GM23338 (cell line): ENCODE results near the gene NDST1. TPM values are rescaled to one million over a fixed set of nuclear protein-coding genes. Genes with fewer than 3 reads are reported as not detected.

Source experiments
- ATAC-seq: fragments of 200-7000 bp; cut with Tn5 transposase; 3 replicates; pipeline ENCODE4 v1.9.1; 2020
- DNase-seq: peaks from one replicate; pipeline ENCODE4 v3.0.0-alpha.2; 2015; ENCODE audit warnings: low spot score
- H2AFZ ChIP-seq: fragments of 200-600 bp; sonication (generic); 2 replicates; pipeline ENCODE4 v1.8.0; 2016; ENCODE audit warnings: antibody characterized with exemption, mild to moderate bottlenecking, moderate library complexity
- H3F3A ChIP-seq: fragments of 200-600 bp; sonication (generic); replicated peaks from 2 replicates; pipeline ENCODE4 v1.8.0; 2017; ENCODE audit warnings: antibody characterized with exemption, mixed run types, low read depth
- H3K27ac ChIP-seq: fragments of 200-600 bp; sonication (generic); 2 replicates; pipeline ENCODE4 v1.6.1; 2016; ENCODE audit warnings: low read depth
- H3K27me3 ChIP-seq: fragments of 200-600 bp; sonication (generic); 2 replicates; pipeline ENCODE4 v1.8.0; 2016; ENCODE audit warnings: mild to moderate bottlenecking, mixed run types, moderate library complexity; ENCODE audit not compliant: insufficient read depth
- H3K36me3 ChIP-seq: fragments of 200-600 bp; sonication (generic); 2 replicates; pipeline ENCODE4 v1.8.0; 2016; ENCODE audit warnings: mild to moderate bottlenecking; ENCODE audit not compliant: insufficient read depth
- H3K4me1 ChIP-seq: fragments of 200-600 bp; sonication (generic); 2 replicates; pipeline ENCODE4 v1.8.0; 2016; ENCODE audit warnings: mild to moderate bottlenecking, moderate library complexity; ENCODE audit not compliant: insufficient read depth
- H3K4me2 ChIP-seq: fragments of 200-600 bp; sonication (generic); 2 replicates; pipeline ENCODE4 v1.7.1; 2017; ENCODE audit warnings: mixed run types
- H3K4me3 ChIP-seq: fragments of 200-600 bp; sonication (generic); 2 replicates; pipeline ENCODE4 v1.6.1; 2016; ENCODE audit warnings: mixed run types
- H3K79me2 ChIP-seq: fragments of 200-600 bp; sonication (generic); replicated peaks from 2 replicates; pipeline ENCODE4 v1.8.0; 2017; ENCODE audit warnings: mild to moderate bottlenecking; ENCODE audit not compliant: insufficient read depth
- H3K9me2 ChIP-seq: fragments of 200-600 bp; sonication (generic); 2 replicates; pipeline ENCODE4 v1.8.0; 2017; ENCODE audit not compliant: insufficient read depth
- H4K20me1 ChIP-seq: fragments of 200-600 bp; sonication (generic); replicated peaks from 2 replicates; pipeline ENCODE4 v1.8.0; 2017; ENCODE audit warnings: mild to moderate bottlenecking; ENCODE audit not compliant: insufficient read depth
- H3K27ac Mint-ChIP-seq: 2 replicates; pipeline ENCODE4 v1.8.0; 2020; ENCODE audit warnings: inconsistent platforms, mild to moderate bottlenecking, moderate library complexity, mixed read lengths
- H3K27me3 Mint-ChIP-seq: 3 replicates; pipeline ENCODE4 v1.8.0; 2022; ENCODE audit warnings: low read depth, mild to moderate bottlenecking, moderate library complexity, mixed read lengths, inconsistent platforms; ENCODE audit not compliant: insufficient read depth, poor library complexity
- H3K36me3 Mint-ChIP-seq: 3 replicates; pipeline ENCODE4 v1.8.0; 2021; ENCODE audit warnings: low read depth, mild to moderate bottlenecking, inconsistent platforms, moderate library complexity, mixed read lengths
- H3K4me1 Mint-ChIP-seq: 3 replicates; pipeline ENCODE4 v1.8.0; 2020; ENCODE audit warnings: mild to moderate bottlenecking, inconsistent platforms, mixed read lengths
- H3K4me3 Mint-ChIP-seq: 3 replicates; pipeline ENCODE4 v1.8.0; 2021; ENCODE audit warnings: moderate library complexity, mild to moderate bottlenecking, inconsistent platforms, mixed read lengths
- H3K9me3 Mint-ChIP-seq: 3 replicates; pipeline ENCODE4 v1.8.0; 2020; ENCODE audit warnings: moderate library complexity, mild to moderate bottlenecking, inconsistent platforms, mixed read lengths
- CREB1 ChIP-seq: fragments of 250-450 bp; sonication (Bioruptor Pico); IDR thresholded peaks from 2 replicates; pipeline ENCODE4 v1.5.0; 2020; ENCODE audit warnings: low read depth, mild to moderate bottlenecking, moderate library complexity
- EZH2phosphoT487 ChIP-seq: fragments of 200-600 bp; sonication (generic); IDR thresholded peaks from one replicate; pipeline ENCODE4 v1.8.1; 2018; ENCODE audit warnings: antibody characterized with exemption; ENCODE audit not compliant: unreplicated experiment
- JUNB ChIP-seq: IDR thresholded peaks from one replicate; pipeline ENCODE4 v1.6.1; 2016; ENCODE audit warnings: antibody characterized with exemption; ENCODE audit not compliant: unreplicated experiment
- NANOG ChIP-seq: IDR thresholded peaks from 2 replicates; pipeline ENCODE4 v1.6.1; 2016; ENCODE audit warnings: antibody characterized with exemption, borderline replicate concordance
- POLR2AphosphoS5 ChIP-seq: IDR thresholded peaks from 2 replicates; pipeline ENCODE4 v1.6.1; 2016; ENCODE audit warnings: antibody characterized with exemption, low read depth
- STAT1 ChIP-seq: IDR thresholded peaks from one replicate; pipeline ENCODE4 v1.6.1; 2016; ENCODE audit warnings: antibody characterized with exemption; ENCODE audit not compliant: unreplicated experiment
- ZNF114 ChIP-seq: fragments of 250-450 bp; sonication (Bioruptor Pico); IDR thresholded peaks from 2 replicates; pipeline ENCODE4 v1.5.0; 2020; ENCODE audit warnings: mild to moderate bottlenecking, moderate library complexity
- polyA plus RNA-seq: library from polyadenylated mRNA; unstranded; fragments of >200 nt; fragmentation: Nextera tagmentation; extraction: Ambion mirVana; gene quantifications from 2 replicates; pipeline ENCODE4 v1.2.1, GENCODE V29; 2016
- total RNA-seq: library from RNA; depleted of rRNA; stranded (reverse); fragments of >200 nt; shearing (Covaris generic); gene quantifications from 2 replicates; pipeline ENCODE4 v1.2.3, GENCODE V29; 2014
- TF ChIP-seq, protein P1 (sequence below): fragments of 250-450 bp; sonication (Bioruptor Pico); IDR thresholded peaks from 2 replicates; pipeline ENCODE4 v1.5.0; 2020; ENCODE audit warnings: mild to moderate bottlenecking, moderate library complexity
- TF ChIP-seq, protein P2 (sequence below), 2 experiments: fragments of 200-600 bp in 1 of 2; sonication (generic) in 1 of 2; conservative IDR thresholded peaks; 2 replicates each; pipeline versions ENCODE4 v1.5.1 to v1.6.1; 2016 to 2017; ENCODE audit warnings: antibody characterized with exemption in 2 of 2, low read depth in 2 of 2, mild to moderate bottlenecking in 2 of 2, moderate library complexity in 1 of 2

Gene NDST1
- total and polyA plus RNA-seq, 2 experiments from 2014 or later, result 7.3 to 85.0 TPM

DNA sequence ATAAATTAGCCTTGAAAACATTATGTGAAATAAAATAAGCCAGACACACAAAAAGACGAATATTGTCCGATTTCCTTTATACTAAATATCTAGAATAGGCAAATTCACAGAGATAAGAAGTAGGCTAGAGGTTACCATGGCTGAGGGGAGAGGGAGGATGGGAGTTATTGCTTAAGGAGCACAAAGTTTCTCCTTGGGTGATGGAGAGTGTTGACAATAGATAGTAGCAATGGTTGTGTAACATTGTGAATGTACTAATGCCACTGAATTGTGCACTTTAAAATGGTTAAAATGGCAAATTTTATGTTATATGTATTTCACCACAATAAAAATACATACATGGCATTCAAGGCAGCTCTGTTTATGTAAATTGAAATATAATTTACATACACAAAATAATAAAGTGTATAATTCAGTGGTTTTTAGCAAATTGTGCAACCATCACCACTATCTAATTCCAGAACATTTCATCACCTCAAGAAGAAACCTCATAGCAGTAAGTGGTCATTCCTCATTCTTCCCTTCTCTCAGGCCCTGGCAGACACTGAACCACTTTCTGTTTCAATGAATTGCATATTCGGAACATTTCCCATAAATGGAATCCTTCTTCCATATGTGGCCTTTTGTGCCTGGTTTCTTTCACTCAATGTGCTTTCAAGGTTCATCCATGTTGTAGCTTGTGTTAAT, 59.2 kb downstream of the NDST1 start:
- no peak overlapping the region for H3K4me3 Mint-ChIP-seq
- no peaks in the 10 kb centered on the region; the same call in 2 of the 3 replicates for H3K4me1 Mint-ChIP-seq
- no peak overlapping the region for H3K27ac ChIP-seq
- H3K4me3 ChIP-seq, result no peak overlapping the region
- H3F3A ChIP-seq, result no peaks in the 10 kb centered on the region
- H3K9me3 Mint-ChIP-seq, result peaks cover 10% of the 10 kb centered on the region; the same call in 2 of the 3 replicates
- H4K20me1 ChIP-seq, result no peaks in the 10 kb centered on the region
- H3K9me2 ChIP-seq, result no peaks in the 10 kb centered on the region; the same call in 1 of the 2 replicates
- no peak overlapping the region for H2AFZ ChIP-seq
- no peak overlapping the region for H3K4me2 ChIP-seq
- H3K36me3 ChIP-seq, result no peaks in the 10 kb centered on the region
- ATAC-seq (no peak), DNase-seq (no peak)
- H3K79me2 ChIP-seq, result no peaks in the 10 kb centered on the region
- peaks cover 8% of the 10 kb centered on the region for H3K27me3 Mint-ChIP-seq
- H3K27me3 ChIP-seq, result no peaks in the 10 kb centered on the region
- H3K27ac Mint-ChIP-seq, result no peak overlapping the region
- TF ChIP-seq JUNB (no peak), CREB1 (no peak)
- H3K36me3 Mint-ChIP-seq, result no peaks in the 10 kb centered on the region
- no peaks in the 10 kb centered on the region for H3K4me1 ChIP-seq

DNA sequence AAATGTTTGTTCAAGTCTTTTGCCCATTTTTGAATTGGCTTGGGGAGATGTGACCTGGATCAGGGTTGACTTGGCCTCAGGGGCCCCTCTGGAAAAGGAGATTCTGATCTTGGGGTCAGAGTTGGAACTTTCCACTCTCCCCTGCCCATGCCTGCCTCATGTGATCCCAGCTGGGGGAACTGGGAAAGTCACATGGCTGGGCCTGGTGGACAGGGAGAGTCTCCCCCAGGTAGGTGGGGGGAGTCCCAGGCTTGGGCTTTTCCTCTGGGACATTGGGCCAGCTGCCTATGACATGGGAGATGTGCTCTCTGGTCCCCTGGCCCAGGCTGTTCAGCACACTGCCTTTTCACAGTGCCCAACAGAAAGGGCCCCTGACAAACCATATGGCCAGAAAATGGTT, 60.7 kb downstream of the NDST1 start:
- H3K4me1 ChIP-seq, result no peaks in the 10 kb centered on the region
- H3K4me3 ChIP-seq, result no peak overlapping the region
- no peaks in the 10 kb centered on the region for H3K9me3 Mint-ChIP-seq
- no peaks in the 10 kb centered on the region; the same call in 1 of the 2 replicates for H3K9me2 ChIP-seq
- H3F3A ChIP-seq, result no peaks in the 10 kb centered on the region
- TF ChIP-seq JUNB, result no peak
- TF ChIP-seq CREB1, result no peak
- TF ChIP-seq, protein P1, sequence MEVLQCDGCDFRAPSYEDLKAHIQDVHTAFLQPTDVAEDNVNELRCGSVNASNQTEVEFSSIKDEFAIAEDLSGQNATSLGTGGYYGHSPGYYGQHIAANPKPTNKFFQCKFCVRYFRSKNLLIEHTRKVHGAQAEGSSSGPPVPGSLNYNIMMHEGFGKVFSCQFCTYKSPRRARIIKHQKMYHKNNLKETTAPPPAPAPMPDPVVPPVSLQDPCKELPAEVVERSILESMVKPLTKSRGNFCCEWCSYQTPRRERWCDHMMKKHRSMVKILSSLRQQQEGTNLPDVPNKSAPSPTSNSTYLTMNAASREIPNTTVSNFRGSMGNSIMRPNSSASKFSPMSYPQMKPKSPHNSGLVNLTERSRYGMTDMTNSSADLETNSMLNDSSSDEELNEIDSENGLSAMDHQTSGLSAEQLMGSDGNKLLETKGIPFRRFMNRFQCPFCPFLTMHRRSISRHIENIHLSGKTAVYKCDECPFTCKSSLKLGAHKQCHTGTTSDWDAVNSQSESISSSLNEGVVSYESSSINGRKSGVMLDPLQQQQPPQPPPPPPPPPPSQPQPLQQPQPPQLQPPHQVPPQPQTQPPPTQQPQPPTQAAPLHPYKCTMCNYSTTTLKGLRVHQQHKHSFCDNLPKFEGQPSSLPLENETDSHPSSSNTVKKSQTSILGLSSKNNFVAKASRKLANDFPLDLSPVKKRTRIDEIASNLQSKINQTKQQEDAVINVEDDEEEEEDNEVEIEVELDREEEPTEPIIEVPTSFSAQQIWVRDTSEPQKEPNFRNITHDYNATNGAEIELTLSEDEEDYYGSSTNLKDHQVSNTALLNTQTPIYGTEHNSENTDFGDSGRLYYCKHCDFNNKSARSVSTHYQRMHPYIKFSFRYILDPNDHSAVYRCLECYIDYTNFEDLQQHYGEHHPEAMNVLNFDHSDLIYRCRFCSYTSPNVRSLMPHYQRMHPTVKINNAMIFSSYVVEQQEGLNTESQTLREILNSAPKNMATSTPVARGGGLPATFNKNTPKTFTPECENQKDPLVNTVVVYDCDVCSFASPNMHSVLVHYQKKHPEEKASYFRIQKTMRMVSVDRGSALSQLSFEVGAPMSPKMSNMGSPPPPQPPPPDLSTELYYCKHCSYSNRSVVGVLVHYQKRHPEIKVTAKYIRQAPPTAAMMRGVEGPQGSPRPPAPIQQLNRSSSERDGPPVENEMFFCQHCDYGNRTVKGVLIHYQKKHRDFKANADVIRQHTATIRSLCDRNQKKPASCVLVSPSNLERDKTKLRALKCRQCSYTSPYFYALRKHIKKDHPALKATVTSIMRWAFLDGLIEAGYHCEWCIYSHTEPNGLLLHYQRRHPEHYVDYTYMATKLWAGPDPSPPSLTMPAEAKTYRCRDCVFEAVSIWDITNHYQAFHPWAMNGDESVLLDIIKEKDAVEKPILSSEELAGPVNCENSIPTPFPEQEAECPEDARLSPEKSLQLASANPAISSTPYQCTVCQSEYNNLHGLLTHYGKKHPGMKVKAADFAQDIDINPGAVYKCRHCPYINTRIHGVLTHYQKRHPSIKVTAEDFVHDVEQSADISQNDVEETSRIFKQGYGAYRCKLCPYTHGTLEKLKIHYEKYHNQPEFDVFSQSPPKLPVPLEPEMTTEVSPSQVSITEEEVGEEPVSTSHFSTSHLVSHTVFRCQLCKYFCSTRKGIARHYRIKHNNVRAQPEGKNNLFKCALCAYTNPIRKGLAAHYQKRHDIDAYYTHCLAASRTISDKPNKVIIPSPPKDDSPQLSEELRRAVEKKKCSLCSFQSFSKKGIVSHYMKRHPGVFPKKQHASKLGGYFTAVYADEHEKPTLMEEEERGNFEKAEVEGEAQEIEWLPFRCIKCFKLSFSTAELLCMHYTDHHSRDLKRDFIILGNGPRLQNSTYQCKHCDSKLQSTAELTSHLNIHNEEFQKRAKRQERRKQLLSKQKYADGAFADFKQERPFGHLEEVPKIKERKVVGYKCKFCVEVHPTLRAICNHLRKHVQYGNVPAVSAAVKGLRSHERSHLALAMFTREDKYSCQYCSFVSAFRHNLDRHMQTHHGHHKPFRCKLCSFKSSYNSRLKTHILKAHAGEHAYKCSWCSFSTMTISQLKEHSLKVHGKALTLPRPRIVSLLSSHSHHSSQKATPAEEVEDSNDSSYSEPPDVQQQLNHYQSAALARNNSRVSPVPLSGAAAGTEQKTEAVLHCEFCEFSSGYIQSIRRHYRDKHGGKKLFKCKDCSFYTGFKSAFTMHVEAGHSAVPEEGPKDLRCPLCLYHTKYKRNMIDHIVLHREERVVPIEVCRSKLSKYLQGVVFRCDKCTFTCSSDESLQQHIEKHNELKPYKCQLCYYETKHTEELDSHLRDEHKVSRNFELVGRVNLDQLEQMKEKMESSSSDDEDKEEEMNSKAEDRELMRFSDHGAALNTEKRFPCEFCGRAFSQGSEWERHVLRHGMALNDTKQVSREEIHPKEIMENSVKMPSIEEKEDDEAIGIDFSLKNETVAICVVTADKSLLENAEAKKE (CRISPR knock-in tag), result no peak
- TF ChIP-seq POLR2AphosphoS5, result no peak
- TF ChIP-seq STAT1, result no peak
- TF ChIP-seq, protein P2, sequence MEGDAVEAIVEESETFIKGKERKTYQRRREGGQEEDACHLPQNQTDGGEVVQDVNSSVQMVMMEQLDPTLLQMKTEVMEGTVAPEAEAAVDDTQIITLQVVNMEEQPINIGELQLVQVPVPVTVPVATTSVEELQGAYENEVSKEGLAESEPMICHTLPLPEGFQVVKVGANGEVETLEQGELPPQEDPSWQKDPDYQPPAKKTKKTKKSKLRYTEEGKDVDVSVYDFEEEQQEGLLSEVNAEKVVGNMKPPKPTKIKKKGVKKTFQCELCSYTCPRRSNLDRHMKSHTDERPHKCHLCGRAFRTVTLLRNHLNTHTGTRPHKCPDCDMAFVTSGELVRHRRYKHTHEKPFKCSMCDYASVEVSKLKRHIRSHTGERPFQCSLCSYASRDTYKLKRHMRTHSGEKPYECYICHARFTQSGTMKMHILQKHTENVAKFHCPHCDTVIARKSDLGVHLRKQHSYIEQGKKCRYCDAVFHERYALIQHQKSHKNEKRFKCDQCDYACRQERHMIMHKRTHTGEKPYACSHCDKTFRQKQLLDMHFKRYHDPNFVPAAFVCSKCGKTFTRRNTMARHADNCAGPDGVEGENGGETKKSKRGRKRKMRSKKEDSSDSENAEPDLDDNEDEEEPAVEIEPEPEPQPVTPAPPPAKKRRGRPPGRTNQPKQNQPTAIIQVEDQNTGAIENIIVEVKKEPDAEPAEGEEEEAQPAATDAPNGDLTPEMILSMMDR (conservative IDR thresholded peaks at IDR 0.05; ENCODE audit: low read depth in 2 of 2), result no peak
- no peak for TF ChIP-seq ZNF114 (CRISPR knock-in tag)
- TF ChIP-seq NANOG, result no peak
- no peak for TF ChIP-seq EZH2phosphoT487
- H4K20me1 ChIP-seq, result no peaks in the 10 kb centered on the region
- H3K27ac ChIP-seq, result no peak overlapping the region
- no peak overlapping the region for H3K4me2 ChIP-seq
- H3K36me3 Mint-ChIP-seq, result no peaks in the 10 kb centered on the region
- no peaks in the 10 kb centered on the region for H3K27me3 Mint-ChIP-seq
- ATAC-seq (no peak), DNase-seq (no peak)
- H3K36me3 ChIP-seq, result no peaks in the 10 kb centered on the region
- no peak overlapping the region for H3K27ac Mint-ChIP-seq
- no peaks in the 10 kb centered on the region for H3K27me3 ChIP-seq
- H3K4me1 Mint-ChIP-seq, result no peaks in the 10 kb centered on the region; the same call in 2 of the 3 replicates
- no peak overlapping the region; the same call in 1 of the 2 replicates for H2AFZ ChIP-seq
- no peaks in the 10 kb centered on the region for H3K79me2 ChIP-seq
- H3K4me3 Mint-ChIP-seq, result no peak overlapping the region
